HepG2 (cell line): ENCODE measurements around the gene TYMP. TPM values are rescaled to one million over a fixed set of nuclear protein-coding genes. Genes with fewer than 3 reads are reported as not detected.

Experiments
- AGO2 ChIP-seq: fragments of 200-400 bp; formaldehyde crosslinking; optimal IDR thresholded peaks from 2 replicates; pipeline ENCODE3; 2017; ENCODE audit warnings: mild to moderate bottlenecking, low read depth, low read length, moderate library complexity
- AKAP8 ChIP-seq: sonication (generic); formaldehyde crosslinking; IDR thresholded peaks from 2 replicates; pipeline ENCODE4 v1.5.1; 2020; ENCODE audit warnings: mild to moderate bottlenecking, missing genetic modification reagents
- ARID2 ChIP-seq: sonication (generic); formaldehyde crosslinking; IDR thresholded peaks from 2 replicates; pipeline ENCODE4 v1.8.1; 2022; ENCODE audit warnings: mild to moderate bottlenecking, missing genetic modification reagents, borderline replicate concordance
- CBX1 ChIP-seq: IDR thresholded peaks from one replicate; pipeline ENCODE4 v1.6.1; 2016; ENCODE audit warnings: antibody characterized with exemption, low read depth
- HOXA3 ChIP-seq: sonication (generic); formaldehyde crosslinking; IDR thresholded peaks from 2 replicates; pipeline ENCODE4 v1.5.0; 2020; ENCODE audit warnings: missing genetic modification reagents
- HOXA7 ChIP-seq: sonication (generic); formaldehyde crosslinking; IDR thresholded peaks from 2 replicates; pipeline ENCODE4 v1.8.1; 2022; ENCODE audit warnings: mild to moderate bottlenecking, missing genetic modification reagents, moderate library complexity
- KDM5A ChIP-seq: fragments of 200-600 bp; sonication (generic); IDR thresholded peaks from 2 replicates; pipeline ENCODE4 v1.7.0; 2018; ENCODE audit warnings: antibody characterized with exemption, mild to moderate bottlenecking, low read length, borderline replicate concordance
- MYC ChIP-seq: sonication (generic); formaldehyde crosslinking; IDR thresholded peaks from 2 replicates; pipeline ENCODE4 v1.9.0; 2021; ENCODE audit warnings: missing genetic modification reagents, borderline replicate concordance
- NR2F6 ChIP-seq, 2 experiments: IDR thresholded peaks; 2 replicates each; pipeline ENCODE4 v1.6.1; 2016; ENCODE audit warnings: antibody characterized with exemption in 1 of 2, mild to moderate bottlenecking in 1 of 2
- POGZ ChIP-seq: sonication (generic); formaldehyde crosslinking; IDR thresholded peaks from 2 replicates; pipeline ENCODE4 v1.4.0; 2020; ENCODE audit warnings: mild to moderate bottlenecking, missing genetic modification reagents
- RXRA ChIP-seq: sonication (generic); formaldehyde crosslinking; IDR thresholded peaks from 2 replicates; pipeline ENCODE4 v1.5.1; 2020; ENCODE audit warnings: missing genetic modification reagents
- TCF12 ChIP-seq, 2 experiments: fragments of 450-650 bp in 1 of 2; sonication (generic) in 1 of 2; formaldehyde crosslinking in 1 of 2; IDR thresholded peaks; 2 replicates each; pipeline versions ENCODE4 v1.6.1 to v1.8.0; 2017 to 2022; ENCODE audit warnings: antibody characterized with exemption in 1 of 2, mild to moderate bottlenecking in 1 of 2, missing genetic modification reagents in 1 of 2, moderate library complexity in 1 of 2
- ZNF235 ChIP-seq: sonication (generic); formaldehyde crosslinking; IDR thresholded peaks from 2 replicates; pipeline ENCODE4 v1.8.1; 2023; ENCODE audit warnings: mild to moderate bottlenecking, missing genetic modification reagents, borderline replicate concordance
- ZNF33A ChIP-seq: sonication (generic); formaldehyde crosslinking; IDR thresholded peaks from 2 replicates; pipeline ENCODE4 v1.5.1; 2020; ENCODE audit warnings: missing genetic modification reagents, mild to moderate bottlenecking, moderate library complexity, borderline replicate concordance
- ZNF737 ChIP-seq: sonication (generic); formaldehyde crosslinking; IDR thresholded peaks from 2 replicates; pipeline ENCODE4 v1.5.0; 2020; ENCODE audit warnings: missing genetic modification reagents, mild to moderate bottlenecking, borderline replicate concordance
- polyA plus RNA-seq, 8 experiments: library from polyadenylated mRNA; depleted of rRNA in 3 of 8; stranded (reverse) in 7 of 8; unstranded in 1 of 8; fragments of >200 nt; fragmentation: Illumina TruSeq in 4 of 8; extraction: Trizol in 4 of 8; gene quantifications; 2 replicates each; pipeline versions ENCODE4 v1.2.1 to v1.2.3, GENCODE V29; 2011 to 2016; ENCODE audit warnings: low read depth in 4 of 8, missing spikeins in 1 of 8, mixed read lengths in 1 of 8; ENCODE audit not compliant: insufficient read depth in 1 of 8
- total RNA-seq, 5 experiments: library from RNA; depleted of rRNA; stranded (reverse); fragments of >200 nt; fragmentation: Illumina TruSeq; extraction: Trizol; gene quantifications; 2 replicates each; pipeline ENCODE4 v1.2.3, GENCODE V29; 2016; ENCODE audit warnings: low read depth in 1 of 5
- TF ChIP-seq, protein P1 (sequence below): sonication (generic); formaldehyde crosslinking; IDR thresholded peaks from 2 replicates; pipeline ENCODE4 v1.4.0; 2020; ENCODE audit warnings: missing genetic modification reagents, borderline replicate concordance
- TF ChIP-seq, protein P2 (sequence below): sonication (generic); formaldehyde crosslinking; IDR thresholded peaks from 2 replicates; pipeline ENCODE4 v1.8.1; 2022; ENCODE audit warnings: mild to moderate bottlenecking, missing genetic modification reagents
- TF ChIP-seq, protein P3 (sequence below): IDR thresholded peaks from 2 replicates; pipeline ENCODE4 v1.6.1; 2012; ENCODE audit warnings: inconsistent platforms
- TF ChIP-seq, protein P4 (sequence below): sonication (generic); formaldehyde crosslinking; IDR thresholded peaks from 2 replicates; pipeline ENCODE4 v1.8.1; 2023; ENCODE audit warnings: mild to moderate bottlenecking, inconsistent platforms, moderate library complexity, missing genetic modification reagents, borderline replicate concordance
- TF ChIP-seq, protein P5 (sequence below): sonication (generic); formaldehyde crosslinking; IDR thresholded peaks from 2 replicates; pipeline ENCODE4 v1.8.1; 2022; ENCODE audit warnings: low read depth, mild to moderate bottlenecking, missing genetic modification reagents

Gene TYMP
- total and polyA plus RNA-seq, 2 of the 13 experiments (the other 11 are each of a cell fraction or from before 2014, with no cell fraction given), result 3.9 to 4.3 TPM

DNA sequence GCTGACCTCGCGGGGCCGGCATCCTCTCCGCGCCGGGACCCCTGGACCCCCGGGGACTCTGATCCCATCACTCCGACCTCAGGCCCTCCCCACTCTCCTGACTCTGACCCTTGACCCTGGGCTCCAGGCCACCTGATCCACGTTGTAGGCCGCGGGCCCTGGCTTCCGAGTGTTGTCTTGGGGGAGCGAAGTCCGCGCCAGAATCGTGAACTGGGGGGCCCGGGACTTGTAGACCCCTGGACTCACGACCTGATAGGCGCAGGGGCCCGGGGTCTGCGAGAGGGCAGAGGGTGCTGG is 716 bp upstream of the TYMP start (continued):
- TF ChIP-seq, protein P1, sequence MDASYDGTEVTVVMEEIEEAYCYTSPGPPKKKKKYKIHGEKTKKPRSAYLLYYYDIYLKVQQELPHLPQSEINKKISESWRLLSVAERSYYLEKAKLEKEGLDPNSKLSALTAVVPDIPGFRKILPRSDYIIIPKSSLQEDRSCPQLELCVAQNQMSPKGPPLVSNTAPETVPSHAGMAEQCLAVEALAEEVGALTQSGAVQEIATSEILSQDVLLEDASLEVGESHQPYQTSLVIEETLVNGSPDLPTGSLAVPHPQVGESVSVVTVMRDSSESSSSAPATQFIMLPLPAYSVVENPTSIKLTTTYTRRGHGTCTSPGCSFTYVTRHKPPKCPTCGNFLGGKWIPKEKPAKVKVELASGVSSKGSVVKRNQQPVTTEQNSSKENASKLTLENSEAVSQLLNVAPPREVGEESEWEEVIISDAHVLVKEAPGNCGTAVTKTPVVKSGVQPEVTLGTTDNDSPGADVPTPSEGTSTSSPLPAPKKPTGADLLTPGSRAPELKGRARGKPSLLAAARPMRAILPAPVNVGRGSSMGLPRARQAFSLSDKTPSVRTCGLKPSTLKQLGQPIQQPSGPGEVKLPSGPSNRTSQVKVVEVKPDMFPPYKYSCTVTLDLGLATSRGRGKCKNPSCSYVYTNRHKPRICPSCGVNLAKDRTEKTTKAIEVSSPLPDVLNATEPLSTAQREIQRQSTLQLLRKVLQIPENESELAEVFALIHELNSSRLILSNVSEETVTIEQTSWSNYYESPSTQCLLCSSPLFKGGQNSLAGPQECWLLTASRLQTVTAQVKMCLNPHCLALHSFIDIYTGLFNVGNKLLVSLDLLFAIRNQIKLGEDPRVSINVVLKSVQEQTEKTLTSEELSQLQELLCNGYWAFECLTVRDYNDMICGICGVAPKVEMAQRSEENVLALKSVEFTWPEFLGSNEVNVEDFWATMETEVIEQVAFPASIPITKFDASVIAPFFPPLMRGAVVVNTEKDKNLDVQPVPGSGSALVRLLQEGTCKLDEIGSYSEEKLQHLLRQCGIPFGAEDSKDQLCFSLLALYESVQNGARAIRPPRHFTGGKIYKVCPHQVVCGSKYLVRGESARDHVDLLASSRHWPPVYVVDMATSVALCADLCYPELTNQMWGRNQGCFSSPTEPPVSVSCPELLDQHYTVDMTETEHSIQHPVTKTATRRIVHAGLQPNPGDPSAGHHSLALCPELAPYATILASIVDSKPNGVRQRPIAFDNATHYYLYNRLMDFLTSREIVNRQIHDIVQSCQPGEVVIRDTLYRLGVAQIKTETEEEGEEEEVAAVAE (CRISPR knock-in tag), result no peak
- TF ChIP-seq, protein P2, sequence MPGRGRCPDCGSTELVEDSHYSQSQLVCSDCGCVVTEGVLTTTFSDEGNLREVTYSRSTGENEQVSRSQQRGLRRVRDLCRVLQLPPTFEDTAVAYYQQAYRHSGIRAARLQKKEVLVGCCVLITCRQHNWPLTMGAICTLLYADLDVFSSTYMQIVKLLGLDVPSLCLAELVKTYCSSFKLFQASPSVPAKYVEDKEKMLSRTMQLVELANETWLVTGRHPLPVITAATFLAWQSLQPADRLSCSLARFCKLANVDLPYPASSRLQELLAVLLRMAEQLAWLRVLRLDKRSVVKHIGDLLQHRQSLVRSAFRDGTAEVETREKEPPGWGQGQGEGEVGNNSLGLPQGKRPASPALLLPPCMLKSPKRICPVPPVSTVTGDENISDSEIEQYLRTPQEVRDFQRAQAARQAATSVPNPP (CRISPR knock-in tag), result no peak
- TF ChIP-seq, protein P3, sequence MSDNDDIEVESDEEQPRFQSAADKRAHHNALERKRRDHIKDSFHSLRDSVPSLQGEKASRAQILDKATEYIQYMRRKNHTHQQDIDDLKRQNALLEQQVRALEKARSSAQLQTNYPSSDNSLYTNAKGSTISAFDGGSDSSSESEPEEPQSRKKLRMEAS, result peak; percentile 65; the same call in 1 of the 2 replicates
- TF ChIP-seq AGO2 (peak; percentile 87), POGZ (0 out of 2 replicates have a peak, but pooled peaks have one; percentile 8), RXRA (CRISPR knock-in tag) (0 out of 2 replicates have a peak, but pooled peaks have one; percentile 14), CBX1 (no peak), HOXA7 (CRISPR knock-in tag) (0 out of 2 replicates have a peak, but pooled peaks have one; percentile 71), HOXA3 (CRISPR knock-in tag) (peak; percentile 17; the same call in 1 of the 2 replicates), KDM5A (no peak), NR2F6 (IDR thresholded peaks at IDR 0.05) (peak; percentile 82), NR2F6 (CRISPR knock-in tag; IDR thresholded peaks at IDR 0.05) (peak; percentile 73; the same call in 1 of the 2 replicates), ZNF235 (CRISPR knock-in tag) (no peak; the same call in 1 of the 2 replicates), TCF12 (IDR thresholded peaks at IDR 0.05) (no peak), TCF12 (CRISPR knock-in tag; IDR thresholded peaks at IDR 0.05) (0 out of 2 replicates have a peak, but pooled peaks have one; percentile 81), MYC (peak; percentile 75), ZNF33A (CRISPR knock-in tag) (no peak), ARID2 (no peak), ZNF737 (peak; percentile 15; the same call in 1 of the 2 replicates), AKAP8 (CRISPR knock-in tag) (0 out of 2 replicates have a peak, but pooled peaks have one; percentile 25)
- TF ChIP-seq, protein P4, sequence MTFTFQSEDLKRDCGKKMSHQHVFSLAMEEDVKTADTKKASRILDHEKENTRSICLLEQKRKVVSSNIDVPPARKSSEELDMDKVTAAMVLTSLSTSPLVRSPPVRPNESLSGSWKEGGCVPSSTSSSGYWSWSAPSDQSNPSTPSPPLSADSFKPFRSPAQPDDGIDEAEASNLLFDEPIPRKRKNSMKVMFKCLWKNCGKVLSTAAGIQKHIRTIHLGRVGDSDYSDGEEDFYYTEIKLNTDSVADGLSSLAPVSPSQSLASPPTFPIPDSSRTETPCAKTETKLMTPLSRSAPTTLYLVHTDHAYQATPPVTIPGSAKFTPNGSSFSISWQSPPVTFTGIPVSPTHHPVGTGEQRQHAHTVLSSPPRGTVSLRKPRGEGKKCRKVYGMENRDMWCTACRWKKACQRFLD (CRISPR knock-in tag), result peak; percentile 21; the same call in 1 of the 2 replicates
- TF ChIP-seq, protein P5, sequence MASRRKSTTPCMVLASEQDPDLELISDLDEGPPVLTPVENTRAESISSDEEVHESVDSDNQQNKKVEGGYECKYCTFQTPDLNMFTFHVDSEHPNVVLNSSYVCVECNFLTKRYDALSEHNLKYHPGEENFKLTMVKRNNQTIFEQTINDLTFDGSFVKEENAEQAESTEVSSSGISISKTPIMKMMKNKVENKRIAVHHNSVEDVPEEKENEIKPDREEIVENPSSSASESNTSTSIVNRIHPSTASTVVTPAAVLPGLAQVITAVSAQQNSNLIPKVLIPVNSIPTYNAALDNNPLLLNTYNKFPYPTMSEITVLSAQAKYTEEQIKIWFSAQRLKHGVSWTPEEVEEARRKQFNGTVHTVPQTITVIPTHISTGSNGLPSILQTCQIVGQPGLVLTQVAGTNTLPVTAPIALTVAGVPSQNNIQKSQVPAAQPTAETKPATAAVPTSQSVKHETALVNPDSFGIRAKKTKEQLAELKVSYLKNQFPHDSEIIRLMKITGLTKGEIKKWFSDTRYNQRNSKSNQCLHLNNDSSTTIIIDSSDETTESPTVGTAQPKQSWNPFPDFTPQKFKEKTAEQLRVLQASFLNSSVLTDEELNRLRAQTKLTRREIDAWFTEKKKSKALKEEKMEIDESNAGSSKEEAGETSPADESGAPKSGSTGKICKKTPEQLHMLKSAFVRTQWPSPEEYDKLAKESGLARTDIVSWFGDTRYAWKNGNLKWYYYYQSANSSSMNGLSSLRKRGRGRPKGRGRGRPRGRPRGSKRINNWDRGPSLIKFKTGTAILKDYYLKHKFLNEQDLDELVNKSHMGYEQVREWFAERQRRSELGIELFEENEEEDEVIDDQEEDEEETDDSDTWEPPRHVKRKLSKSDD (CRISPR knock-in tag), result no peak
